GM23338 (cell line): ENCODE measurements around the gene CARD9. TPM values are rescaled to one million over a fixed set of nuclear protein-coding genes. Genes with fewer than 3 reads are reported as not detected.

Experiments used
- ATAC-seq: fragments of 200-7000 bp; cut with Tn5 transposase; 3 replicates; pipeline ENCODE4 v1.9.1; 2020
- DNase-seq: peaks from one replicate; pipeline ENCODE4 v3.0.0-alpha.2; 2015; ENCODE audit warnings: low spot score
- H2AFZ ChIP-seq: fragments of 200-600 bp; sonication (generic); 2 replicates; pipeline ENCODE4 v1.8.0; 2016; ENCODE audit warnings: antibody characterized with exemption, mild to moderate bottlenecking, moderate library complexity
- H3F3A ChIP-seq: fragments of 200-600 bp; sonication (generic); replicated peaks from 2 replicates; pipeline ENCODE4 v1.8.0; 2017; ENCODE audit warnings: antibody characterized with exemption, mixed run types, low read depth
- H3K27ac ChIP-seq: fragments of 200-600 bp; sonication (generic); 2 replicates; pipeline ENCODE4 v1.6.1; 2016; ENCODE audit warnings: low read depth
- H3K27me3 ChIP-seq: fragments of 200-600 bp; sonication (generic); 2 replicates; pipeline ENCODE4 v1.8.0; 2016; ENCODE audit warnings: mild to moderate bottlenecking, mixed run types, moderate library complexity; ENCODE audit not compliant: insufficient read depth
- H3K36me3 ChIP-seq: fragments of 200-600 bp; sonication (generic); 2 replicates; pipeline ENCODE4 v1.8.0; 2016; ENCODE audit warnings: mild to moderate bottlenecking; ENCODE audit not compliant: insufficient read depth
- H3K4me1 ChIP-seq: fragments of 200-600 bp; sonication (generic); 2 replicates; pipeline ENCODE4 v1.8.0; 2016; ENCODE audit warnings: mild to moderate bottlenecking, moderate library complexity; ENCODE audit not compliant: insufficient read depth
- H3K4me2 ChIP-seq: fragments of 200-600 bp; sonication (generic); 2 replicates; pipeline ENCODE4 v1.7.1; 2017; ENCODE audit warnings: mixed run types
- H3K4me3 ChIP-seq: fragments of 200-600 bp; sonication (generic); 2 replicates; pipeline ENCODE4 v1.6.1; 2016; ENCODE audit warnings: mixed run types
- H3K79me2 ChIP-seq: fragments of 200-600 bp; sonication (generic); replicated peaks from 2 replicates; pipeline ENCODE4 v1.8.0; 2017; ENCODE audit warnings: mild to moderate bottlenecking; ENCODE audit not compliant: insufficient read depth
- H3K9me2 ChIP-seq: fragments of 200-600 bp; sonication (generic); 2 replicates; pipeline ENCODE4 v1.8.0; 2017; ENCODE audit not compliant: insufficient read depth
- H4K20me1 ChIP-seq: fragments of 200-600 bp; sonication (generic); replicated peaks from 2 replicates; pipeline ENCODE4 v1.8.0; 2017; ENCODE audit warnings: mild to moderate bottlenecking; ENCODE audit not compliant: insufficient read depth
- H3K27ac Mint-ChIP-seq: 2 replicates; pipeline ENCODE4 v1.8.0; 2020; ENCODE audit warnings: inconsistent platforms, mild to moderate bottlenecking, moderate library complexity, mixed read lengths
- H3K27me3 Mint-ChIP-seq: 3 replicates; pipeline ENCODE4 v1.8.0; 2022; ENCODE audit warnings: low read depth, mild to moderate bottlenecking, moderate library complexity, mixed read lengths, inconsistent platforms; ENCODE audit not compliant: insufficient read depth, poor library complexity
- H3K36me3 Mint-ChIP-seq: 3 replicates; pipeline ENCODE4 v1.8.0; 2021; ENCODE audit warnings: low read depth, mild to moderate bottlenecking, inconsistent platforms, moderate library complexity, mixed read lengths
- H3K4me1 Mint-ChIP-seq: 3 replicates; pipeline ENCODE4 v1.8.0; 2020; ENCODE audit warnings: mild to moderate bottlenecking, inconsistent platforms, mixed read lengths
- H3K4me3 Mint-ChIP-seq: 3 replicates; pipeline ENCODE4 v1.8.0; 2021; ENCODE audit warnings: moderate library complexity, mild to moderate bottlenecking, inconsistent platforms, mixed read lengths
- H3K9me3 Mint-ChIP-seq: 3 replicates; pipeline ENCODE4 v1.8.0; 2020; ENCODE audit warnings: moderate library complexity, mild to moderate bottlenecking, inconsistent platforms, mixed read lengths
- CREB1 ChIP-seq: fragments of 250-450 bp; sonication (Bioruptor Pico); IDR thresholded peaks from 2 replicates; pipeline ENCODE4 v1.5.0; 2020; ENCODE audit warnings: low read depth, mild to moderate bottlenecking, moderate library complexity
- CTCF ChIP-seq, 2 experiments: fragments of 200-600 bp in 1 of 2; sonication (generic) in 1 of 2; conservative IDR thresholded peaks; 2 replicates each; pipeline versions ENCODE4 v1.5.1 to v1.6.1; 2016 to 2017; ENCODE audit warnings: antibody characterized with exemption in 2 of 2, low read depth in 2 of 2, mild to moderate bottlenecking in 2 of 2, moderate library complexity in 1 of 2
- EZH2 ChIP-seq: fragments of 200-600 bp; sonication (generic); IDR thresholded peaks from one replicate; pipeline ENCODE4 v1.8.0; 2017; ENCODE audit warnings: antibody characterized with exemption, mild to moderate bottlenecking, low read depth; ENCODE audit not compliant: unreplicated experiment
- EZH2phosphoT487 ChIP-seq: fragments of 200-600 bp; sonication (generic); IDR thresholded peaks from one replicate; pipeline ENCODE4 v1.8.1; 2018; ENCODE audit warnings: antibody characterized with exemption; ENCODE audit not compliant: unreplicated experiment
- JUNB ChIP-seq: IDR thresholded peaks from one replicate; pipeline ENCODE4 v1.6.1; 2016; ENCODE audit warnings: antibody characterized with exemption; ENCODE audit not compliant: unreplicated experiment
- NANOG ChIP-seq: IDR thresholded peaks from 2 replicates; pipeline ENCODE4 v1.6.1; 2016; ENCODE audit warnings: antibody characterized with exemption, borderline replicate concordance
- REST ChIP-seq: IDR thresholded peaks from one replicate; pipeline ENCODE4 v1.6.1; 2018; ENCODE audit warnings: antibody characterized with exemption; ENCODE audit not compliant: unreplicated experiment
- STAT1 ChIP-seq: IDR thresholded peaks from one replicate; pipeline ENCODE4 v1.6.1; 2016; ENCODE audit warnings: antibody characterized with exemption; ENCODE audit not compliant: unreplicated experiment
- ZNF114 ChIP-seq: fragments of 250-450 bp; sonication (Bioruptor Pico); IDR thresholded peaks from 2 replicates; pipeline ENCODE4 v1.5.0; 2020; ENCODE audit warnings: mild to moderate bottlenecking, moderate library complexity
- ZNF462 ChIP-seq: fragments of 250-450 bp; sonication (Bioruptor Pico); IDR thresholded peaks from 2 replicates; pipeline ENCODE4 v1.5.0; 2020; ENCODE audit warnings: mild to moderate bottlenecking, moderate library complexity
- polyA plus RNA-seq: library from polyadenylated mRNA; unstranded; fragments of >200 nt; fragmentation: Nextera tagmentation; extraction: Ambion mirVana; gene quantifications from 2 replicates; pipeline ENCODE4 v1.2.1, GENCODE V29; 2016
- total RNA-seq: library from RNA; depleted of rRNA; stranded (reverse); fragments of >200 nt; shearing (Covaris generic); gene quantifications from 2 replicates; pipeline ENCODE4 v1.2.3, GENCODE V29; 2014

Gene CARD9
- total and polyA plus RNA-seq, 2 experiments from 2014 or later: 0.49 to 0.63 TPM

GRCh38 chr9:136361754-136362449 lies 11.6 kb downstream of the CARD9 start:
- Histone ChIP-seq H3K27ac (no peak overlapping the region), H3K9me2 (no peaks in the 10 kb centered on the region)
- no peak for DNase-seq

More at GRCh38 chr9:136361754-136362449, 11.6 kb downstream of the CARD9 start:
- Mint-ChIP-seq H3K4me1 (peaks cover 9% of the 10 kb centered on the region; the same call in 1 of the 3 replicates), H3K27ac (no peak overlapping the region), H3K27me3 (peaks cover 16% of the 10 kb centered on the region), H3K9me3 (no peaks in the 10 kb centered on the region), H3K36me3 (no peaks in the 10 kb centered on the region), H3K4me3 (no peak overlapping the region)
- Histone ChIP-seq H2AFZ (no peak overlapping the region), H3K79me2 (no peaks in the 10 kb centered on the region), H3K4me1 (no peaks in the 10 kb centered on the region; the same call in 1 of the 2 replicates), H3K4me3 (no peak overlapping the region), H3K4me2 (no peak overlapping the region), H3K36me3 (no peaks in the 10 kb centered on the region), H3F3A (no peaks in the 10 kb centered on the region), H4K20me1 (no peaks in the 10 kb centered on the region), H3K27me3 (no peaks in the 10 kb centered on the region)
- TF ChIP-seq NANOG: no peak
- TF ChIP-seq ZNF114 (CRISPR knock-in tag): no peak
- TF ChIP-seq ZNF462 (CRISPR knock-in tag): no peak
- TF ChIP-seq STAT1: no peak
- no peak for TF ChIP-seq EZH2
- no peak for TF ChIP-seq JUNB
- TF ChIP-seq REST: no peak
- no peak for TF ChIP-seq CTCF (conservative IDR thresholded peaks at IDR 0.05; ENCODE audit: low read depth in 2 of 2)
- TF ChIP-seq EZH2phosphoT487: no peak
- no peak for TF ChIP-seq CREB1 (CRISPR knock-in tag)
- ATAC-seq: no peak
